Body of pancreas (tissue), 4 donors: ENCODE data around the gene ZDHHC24. TPM values are rescaled to one million over a fixed set of nuclear protein-coding genes. Genes with fewer than 3 reads are reported as not detected.

Source experiments
- ATAC-seq: fragments of 150-250 bp; one replicate; pipeline ENCODE4 v1.9.1; 2016
- DNase-seq, 4 donors: peaks; one replicate each; pipeline ENCODE4 v3.0.0-alpha.2; 2019
- H3K27ac ChIP-seq, 4 donors: fragments of 200-600 bp; sonication (generic); 1 replicate in 3 of 4; 2 replicates in 1 of 4; pipeline versions ENCODE4 v1.5.1 to v1.6.1; 2016 to 2019; ENCODE audit warnings: mild to moderate bottlenecking in 1 of 4, mixed read lengths in 1 of 4, moderate library complexity in 1 of 4
- H3K27me3 ChIP-seq, 2 donors: fragments of 200-600 bp; sonication (generic); one replicate each; pipeline ENCODE4 v1.6.0; 2016; ENCODE audit warnings: mild to moderate bottlenecking in 1 of 2
- H3K36me3 ChIP-seq, 2 donors: fragments of 200-600 bp; sonication (generic); replicated peaks in 1 of 2; 2 replicates each; pipeline ENCODE4 v1.5.1; 2016; ENCODE audit warnings: low read depth in 2 of 2; ENCODE audit not compliant: insufficient read depth in 1 of 2
- H3K4me1 ChIP-seq: fragments of 200-600 bp; sonication (generic); one replicate; pipeline ENCODE4 v1.6.0; 2016
- H3K4me3 ChIP-seq, 2 donors: fragments of 200-600 bp; sonication (generic); 1 replicate in 1 of 2; 2 replicates in 1 of 2; pipeline ENCODE4 v1.5.1; 2016 to 2019
- H3K9me3 ChIP-seq, 3 donors: fragments of 200-600 bp; sonication (generic); 1 replicate in 2 of 3; 2 replicates in 1 of 3; pipeline ENCODE4 v1.5.1; 2016
- CTCF ChIP-seq, 7 experiments: fragments of 450-650 bp in 4 of 7; fragments of 200-600 bp in 3 of 7; sonication (generic) in 3 of 7; IDR thresholded peaks; one replicate each; pipeline ENCODE4 v1.5.1; 2016 to 2019; ENCODE audit warnings: antibody characterized with exemption in 7 of 7
- POLR2A ChIP-seq, 3 donors: fragments of 450-650 bp; IDR thresholded peaks; one replicate each; pipeline ENCODE4 v1.6.1; 2016; ENCODE audit warnings: antibody characterized with exemption in 3 of 3, mild to moderate bottlenecking in 2 of 3
- WGBS, 2 donors: methylation state at CpG; one replicate each; pipeline ENCODE4 v1.1.5; 2017; 5-methylcytosine and 5-hydroxymethylcytosine counted together
- intact Hi-C: fragments of 100-400 bp; cut with DNase I; formaldehyde crosslinking; loops from one replicate; pipeline ENCODE4 v1.15.1; 2023
- total RNA-seq, 2 donors: library from RNA; depleted of rRNA; stranded (reverse); fragments of >200 nt; gene quantifications; one replicate each; pipeline ENCODE4 v1.1.0, GENCODE V29; 2016

Gene ZDHHC24
- total RNA-seq, 2 donors from 2014 or later = 15.8 to 22.3 TPM

GRCh38 chr11:66566221-66566620 lies 20.4 kb upstream of the ZDHHC24 start:
- Histone ChIP-seq H3K4me3 (no peak overlapping the region), H3K27ac (no peak overlapping the region), H3K27me3 (no peaks in the 10 kb centered on the region), H3K36me3 (no peaks in the 10 kb centered on the region), H3K9me3 (no peaks in the 10 kb centered on the region), H3K4me1 (peaks cover 15% of the 10 kb centered on the region)
- intact Hi-C loops = no loop called here
- DNase-seq (no peak), ATAC-seq (no peak)
- WGBS, 2 donors = 92 to 95% methylated on average over 7 to 8 of the region's 8 CpGs
- TF ChIP-seq POLR2A (IDR thresholded peaks at IDR 0.05) (no peak), CTCF (IDR thresholded peaks at IDR 0.05) (no peak)

- Histone ChIP-seq H3K27me3 (no peaks in the 10 kb centered on the region), H3K4me3 (no peak overlapping the region), H3K27ac (no peak overlapping the region), H3K36me3 (no peaks in the 10 kb centered on the region), H3K4me1 (peaks cover 15% of the 10 kb centered on the region), H3K9me3 (no peaks in the 10 kb centered on the region)
- intact Hi-C loops = no loop called here
- TF ChIP-seq POLR2A (IDR thresholded peaks at IDR 0.05) (no peak), CTCF (IDR thresholded peaks at IDR 0.05) (no peak)
- ATAC-seq = no peak
- WGBS, 2 donors = 87 to 98% methylated on average over 5 of the region's 5 CpGs
- DNase-seq = no peak
These were observed 19.1 kb upstream of the ZDHHC24 start for GRCh38 chr11:66564984-66565383.

- H3K9me3 ChIP-seq = no peaks in the 10 kb centered on the region
- H3K4me3 ChIP-seq = no peak overlapping the region
- no peaks in the 10 kb centered on the region for H3K27me3 ChIP-seq
- DNase-seq = no peak
- ATAC-seq = no peak
- intact Hi-C loops = no loop called here
- TF ChIP-seq CTCF (IDR thresholded peaks at IDR 0.05) (no peak), POLR2A (IDR thresholded peaks at IDR 0.05) (no peak)
- no peak overlapping the region for H3K27ac ChIP-seq
- peaks cover 15% of the 10 kb centered on the region for H3K4me1 ChIP-seq
- WGBS, 2 donors = 78 to 96% methylated on average over 7 to 11 of the region's 14 CpGs
- no peaks in the 10 kb centered on the region for H3K36me3 ChIP-seq
These were observed 18.7 kb upstream of the ZDHHC24 start for GRCh38 chr11:66564538-66564937.

GRCh38 chr11:66563832-66564231 lies 18.0 kb upstream of the ZDHHC24 start:
- intact Hi-C loops = no loop called here
- WGBS, 2 donors = 88 to 100% methylated on average over 2 to 10 of the region's 10 CpGs
- no peak for ATAC-seq
- Histone ChIP-seq H3K27me3 (no peaks in the 10 kb centered on the region), H3K4me1 (peaks cover 21% of the 10 kb centered on the region), H3K27ac (no peak overlapping the region), H3K36me3 (no peaks in the 10 kb centered on the region), H3K4me3 (no peak overlapping the region), H3K9me3 (no peaks in the 10 kb centered on the region)
- TF ChIP-seq CTCF (IDR thresholded peaks at IDR 0.05) (no peak), POLR2A (IDR thresholded peaks at IDR 0.05) (no peak)
- DNase-seq = no peak

- H3K36me3 ChIP-seq = no peaks in the 10 kb centered on the region
- DNase-seq (no peak), ATAC-seq (no peak)
- no peak overlapping the region for H3K27ac ChIP-seq
- no peaks in the 10 kb centered on the region for H3K9me3 ChIP-seq
- H3K27me3 ChIP-seq = no peaks in the 10 kb centered on the region
- TF ChIP-seq POLR2A (IDR thresholded peaks at IDR 0.05) (no peak), CTCF (IDR thresholded peaks at IDR 0.05) (no peak)
- WGBS, 2 donors = 80 to 85% methylated on average over 9 to 20 of the region's 20 CpGs
- peaks cover 15% of the 10 kb centered on the region for H3K4me1 ChIP-seq
- no peak overlapping the region for H3K4me3 ChIP-seq
- intact Hi-C loops = no loop called here
These were observed 17.2 kb upstream of the ZDHHC24 start for GRCh38 chr11:66562907-66563583.
